Measurements from ENCODE around the gene UCMA. TPM values are rescaled to one million over a fixed set of nuclear protein-coding genes. Genes with fewer than 3 reads are reported as not detected.

The UCMA gene
- total RNA-seq, 4 donors from 2014 or later, result not detected

DNA sequence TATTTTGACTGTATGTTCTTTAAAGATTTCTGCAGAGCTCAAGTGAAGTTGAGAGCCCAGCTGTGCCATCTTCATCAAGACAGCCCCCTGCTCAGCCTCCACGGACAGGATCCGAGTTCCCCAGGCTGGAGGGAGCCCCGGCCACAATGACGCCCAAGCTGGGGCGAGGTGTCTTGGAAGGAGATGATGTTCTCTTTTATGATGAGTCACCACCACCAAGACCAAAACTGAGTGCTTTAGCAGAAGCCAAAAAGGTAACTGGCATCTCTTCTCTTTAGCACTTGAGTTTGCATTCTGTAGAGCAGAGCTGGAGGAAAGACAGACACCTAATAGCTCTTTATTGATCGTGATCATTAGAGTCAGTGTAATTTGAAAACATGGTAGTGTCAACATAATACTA lies 39.2 kb downstream of the UCMA start:
- no peaks in the 10 kb centered on the region for H3K27me3 ChIP-seq
- TF ChIP-seq POLR2AphosphoS5 (IDR thresholded peaks at IDR 0.05), result no peak
- TF ChIP-seq EP300 (IDR thresholded peaks at IDR 0.05), result no peak
- TF ChIP-seq POLR2A (IDR thresholded peaks at IDR 0.05), result no peak
- TF ChIP-seq, protein P1, sequence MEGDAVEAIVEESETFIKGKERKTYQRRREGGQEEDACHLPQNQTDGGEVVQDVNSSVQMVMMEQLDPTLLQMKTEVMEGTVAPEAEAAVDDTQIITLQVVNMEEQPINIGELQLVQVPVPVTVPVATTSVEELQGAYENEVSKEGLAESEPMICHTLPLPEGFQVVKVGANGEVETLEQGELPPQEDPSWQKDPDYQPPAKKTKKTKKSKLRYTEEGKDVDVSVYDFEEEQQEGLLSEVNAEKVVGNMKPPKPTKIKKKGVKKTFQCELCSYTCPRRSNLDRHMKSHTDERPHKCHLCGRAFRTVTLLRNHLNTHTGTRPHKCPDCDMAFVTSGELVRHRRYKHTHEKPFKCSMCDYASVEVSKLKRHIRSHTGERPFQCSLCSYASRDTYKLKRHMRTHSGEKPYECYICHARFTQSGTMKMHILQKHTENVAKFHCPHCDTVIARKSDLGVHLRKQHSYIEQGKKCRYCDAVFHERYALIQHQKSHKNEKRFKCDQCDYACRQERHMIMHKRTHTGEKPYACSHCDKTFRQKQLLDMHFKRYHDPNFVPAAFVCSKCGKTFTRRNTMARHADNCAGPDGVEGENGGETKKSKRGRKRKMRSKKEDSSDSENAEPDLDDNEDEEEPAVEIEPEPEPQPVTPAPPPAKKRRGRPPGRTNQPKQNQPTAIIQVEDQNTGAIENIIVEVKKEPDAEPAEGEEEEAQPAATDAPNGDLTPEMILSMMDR (IDR thresholded peaks at IDR 0.05), result no peak
- H3K27ac ChIP-seq, result no peak overlapping the region
- no peaks in the 10 kb centered on the region for H3K9me3 ChIP-seq
- no peak overlapping the region for H3K4me3 ChIP-seq
- 96% methylated on average over 4 to 5 of the region's 6 CpGs for WGBS, 2 donors (ENCODE audit: low coverage in 1 of 2)
- no peaks in the 10 kb centered on the region for H3K4me1 ChIP-seq
- no peak for ATAC-seq
- H3K36me3 ChIP-seq, result no peaks in the 10 kb centered on the region

DNA sequence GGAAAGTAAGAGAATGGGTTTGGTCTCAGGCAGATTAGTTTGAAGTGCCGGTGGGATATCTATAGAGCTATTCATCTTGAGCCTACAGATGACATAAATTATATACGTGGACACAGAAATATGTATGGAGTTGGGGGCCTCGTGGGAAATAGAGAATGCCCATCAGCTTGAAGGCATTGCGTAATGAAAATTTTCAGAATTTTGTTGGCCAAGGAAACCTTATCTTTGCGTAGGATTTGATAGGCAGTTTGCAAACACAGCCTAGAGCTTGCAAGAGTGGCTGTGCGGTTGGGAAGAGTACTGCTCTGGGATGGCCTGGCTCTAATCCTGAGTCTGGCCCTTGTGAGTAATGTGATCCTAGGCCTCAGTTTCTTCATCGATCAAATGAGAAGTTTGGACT lies 40.5 kb downstream of the UCMA start:
- no peaks in the 10 kb centered on the region for H3K9me3 ChIP-seq
- no peak overlapping the region for H3K27ac ChIP-seq
- no peaks in the 10 kb centered on the region for H3K4me1 ChIP-seq
- H3K4me3 ChIP-seq, result no peak overlapping the region
- no peaks in the 10 kb centered on the region for H3K36me3 ChIP-seq
- TF ChIP-seq, protein P1 (IDR thresholded peaks at IDR 0.05), result no peak
- TF ChIP-seq EP300 (IDR thresholded peaks at IDR 0.05) (no peak), POLR2AphosphoS5 (IDR thresholded peaks at IDR 0.05) (no peak), POLR2A (IDR thresholded peaks at IDR 0.05) (no peak)
- no peaks in the 10 kb centered on the region for H3K27me3 ChIP-seq
- no peak for ATAC-seq
- WGBS, 2 donors (ENCODE audit: low coverage in 1 of 2), result 80 to 98% methylated on average over 6 to 7 of the region's 7 CpGs

DNA sequence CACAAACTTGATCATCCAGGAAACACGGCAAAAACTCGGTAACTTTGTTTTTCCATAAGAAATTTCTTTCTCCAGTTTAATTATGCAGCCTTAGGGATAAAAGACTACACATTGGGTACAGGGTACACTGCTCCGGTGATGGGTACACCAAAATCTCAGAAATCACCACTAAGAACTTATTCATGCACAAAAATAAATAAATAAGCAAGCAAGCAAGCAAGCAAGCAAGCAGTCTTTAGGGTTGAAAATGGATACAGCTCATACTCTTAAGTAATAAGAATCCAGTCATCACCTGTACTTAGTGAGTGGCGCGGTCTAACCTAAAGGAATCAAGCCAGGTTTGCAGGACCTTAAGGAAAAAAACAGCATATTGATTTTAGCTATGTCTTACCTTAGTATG lies 42.8 kb downstream of the UCMA start:
- H3K4me3 ChIP-seq, result no peak overlapping the region
- H3K9me3 ChIP-seq, result no peaks in the 10 kb centered on the region
- WGBS, 2 donors (ENCODE audit: low coverage in 1 of 2), result 95 to 98% methylated on average over 5 of the region's 5 CpGs
- H3K36me3 ChIP-seq, result no peaks in the 10 kb centered on the region
- no peak overlapping the region for H3K27ac ChIP-seq
- TF ChIP-seq EP300 (IDR thresholded peaks at IDR 0.05) (no peak), POLR2AphosphoS5 (IDR thresholded peaks at IDR 0.05) (no peak), POLR2A (IDR thresholded peaks at IDR 0.05) (no peak)
- TF ChIP-seq, protein P1 (IDR thresholded peaks at IDR 0.05), result no peak
- H3K27me3 ChIP-seq, result no peaks in the 10 kb centered on the region
- no peaks in the 10 kb centered on the region for H3K4me1 ChIP-seq
- no peak for ATAC-seq

DNA sequence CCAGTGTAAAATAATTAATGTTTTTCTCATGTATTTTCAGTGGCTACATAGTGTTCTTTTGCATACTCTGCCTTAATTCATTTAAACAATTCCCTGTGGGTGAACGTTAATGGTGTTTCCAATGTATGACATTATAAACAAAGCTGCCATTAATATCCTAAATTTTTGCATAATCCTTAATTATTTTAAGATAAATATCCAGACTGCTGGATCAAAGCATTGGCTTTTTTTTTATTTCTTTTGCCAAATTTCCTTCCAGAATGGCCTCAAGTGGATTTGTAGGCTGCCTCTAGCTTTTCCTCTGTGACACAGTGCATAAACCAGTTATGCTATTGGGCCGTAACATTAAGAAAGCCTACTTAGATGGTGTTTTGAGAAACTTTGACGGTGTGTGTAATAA lies 43.4 kb downstream of the UCMA start:
- TF ChIP-seq, protein P1 (IDR thresholded peaks at IDR 0.05), result no peak
- TF ChIP-seq EP300 (IDR thresholded peaks at IDR 0.05), result no peak
- no peak for TF ChIP-seq POLR2AphosphoS5 (IDR thresholded peaks at IDR 0.05)
- no peak for TF ChIP-seq POLR2A (IDR thresholded peaks at IDR 0.05)

DNA sequence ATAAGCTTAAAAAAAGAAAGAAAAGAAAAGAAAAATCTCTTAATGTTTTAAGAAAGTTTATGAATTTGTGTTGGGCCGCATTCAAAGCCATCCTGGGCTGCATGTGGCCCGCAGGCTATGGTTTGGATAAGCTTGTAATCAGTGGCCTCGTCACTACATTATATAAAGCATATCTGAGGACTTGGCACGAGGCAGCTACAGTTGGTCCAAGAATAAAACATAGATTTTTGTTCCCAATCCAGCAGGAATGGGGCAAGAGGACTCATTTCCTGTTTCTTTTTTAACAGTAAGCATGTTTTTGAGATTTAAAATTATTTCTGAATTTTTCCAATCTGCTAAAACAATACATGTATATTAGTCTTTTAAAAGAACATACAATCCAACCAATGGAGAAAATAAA lies 44.2 kb downstream of the UCMA start:
- TF ChIP-seq POLR2AphosphoS5 (IDR thresholded peaks at IDR 0.05) (no peak), POLR2A (IDR thresholded peaks at IDR 0.05) (no peak)
- no peaks in the 10 kb centered on the region for H3K9me3 ChIP-seq
- H3K36me3 ChIP-seq, result no peaks in the 10 kb centered on the region
- WGBS, 2 donors (ENCODE audit: low coverage in 1 of 2), result 37 to 66% methylated on average over 4 of the region's 4 CpGs
- H3K4me3 ChIP-seq, result no peak overlapping the region
- ATAC-seq, result no peak
- peaks cover 0 to under 1% (median 0%) of the 10 kb centered on the region in 3 donors for H3K4me1 ChIP-seq
- no peaks in the 10 kb centered on the region for H3K27me3 ChIP-seq
- no peak overlapping the region for H3K27ac ChIP-seq

More for the DNA sequence above, 43.4 kb downstream of the UCMA start:
- no peaks in the 10 kb centered on the region for H3K4me1 ChIP-seq
- no peaks in the 10 kb centered on the region for H3K27me3 ChIP-seq
- H3K4me3 ChIP-seq, result no peak overlapping the region
- no peaks in the 10 kb centered on the region for H3K9me3 ChIP-seq
- ATAC-seq, result no peak
- H3K36me3 ChIP-seq, result no peaks in the 10 kb centered on the region
- no peak overlapping the region for H3K27ac ChIP-seq
- 79 to 91% methylated on average over 3 of the region's 3 CpGs for WGBS, 2 donors (ENCODE audit: low coverage in 1 of 2)
